Activated CD4-positive, alpha-beta T cell treated with anti-CD3 and anti-CD28 coated beads, Interleukin-2, amount 10 ng/mL, durations not matched to agents 24 days and 14 days (primary cell): Measurements from ENCODE around the gene ELOA. TPM values are rescaled to one million over a fixed set of nuclear protein-coding genes. Genes with fewer than 3 reads are reported as not detected.
"Not testable (repeated sequence)": the region's sequence is repeated elsewhere in the genome, so short reads cannot be mapped to it uniquely, and the experiment has no call there.

Experiments used
- DNase-seq: peaks from one replicate; pipeline ENCODE4 v3.0.0; 2022
- H3K27ac Mint-ChIP-seq: one replicate; pipeline ENCODE4 v1.8.0; 2022; ENCODE audit warnings: mild to moderate bottlenecking, mixed read lengths
- H3K27me3 Mint-ChIP-seq: one replicate; pipeline ENCODE4 v1.8.0; 2022; ENCODE audit warnings: mixed read lengths
- H3K36me3 Mint-ChIP-seq: one replicate; pipeline ENCODE4 v1.8.0; 2022; ENCODE audit warnings: low read depth, mild to moderate bottlenecking, mixed read lengths
- H3K4me1 Mint-ChIP-seq: one replicate; pipeline ENCODE4 v1.8.0; 2021; ENCODE audit warnings: mixed read lengths
- H3K4me3 Mint-ChIP-seq: one replicate; pipeline ENCODE4 v1.8.0; 2022; ENCODE audit warnings: mild to moderate bottlenecking, moderate library complexity, mixed read lengths
- H3K9me3 Mint-ChIP-seq: one replicate; pipeline ENCODE4 v1.8.0; 2021; ENCODE audit warnings: mixed read lengths
- intact Hi-C: fragments of 100-400 bp; cut with micrococcal nuclease; formaldehyde crosslinking; loops from one replicate; pipeline ENCODE4 v1.15.1; 2023
- total RNA-seq: library from RNA; stranded (reverse); gene quantifications from 2 replicates; pipeline ENCODE4 v1.2.3, GENCODE V29; 2022

The ELOA gene
- total RNA-seq, 1 donor from 2014 or later: 54.3 TPM

DNA sequence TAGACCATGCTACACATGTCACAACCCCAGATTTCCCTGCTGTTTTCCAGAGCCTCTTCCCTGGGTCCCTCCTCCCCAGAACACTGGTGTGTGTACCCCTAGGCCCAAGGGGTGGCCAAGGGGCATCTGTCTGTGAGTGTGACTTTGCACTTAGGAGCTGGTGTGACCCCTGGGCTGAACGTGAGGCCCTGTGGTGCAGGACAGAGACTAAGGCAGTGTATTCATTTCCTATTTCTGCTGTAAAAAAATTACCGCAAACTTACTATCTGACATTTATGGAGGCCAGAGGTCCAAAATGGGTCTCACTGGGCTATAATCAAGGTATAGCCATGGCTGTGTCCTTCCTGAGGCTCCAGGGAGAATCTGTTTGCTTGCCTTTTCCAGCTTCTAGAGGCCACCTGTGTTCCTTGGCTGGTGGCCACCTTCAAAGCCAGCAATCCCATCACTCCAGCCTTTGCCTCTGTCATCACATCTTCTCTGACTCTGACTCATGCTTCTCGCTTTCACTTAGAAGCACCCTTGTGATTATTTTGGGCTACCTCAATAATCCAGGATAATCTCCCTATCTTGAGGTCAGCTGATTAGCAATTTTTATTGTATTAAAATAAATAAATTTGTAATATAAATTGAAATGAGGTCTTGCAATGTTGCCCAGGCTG lies 24.0 kb upstream of the ELOA start:
- peaks cover 1% of the 10 kb centered on the region for H3K36me3 Mint-ChIP-seq
- no peaks in the 10 kb centered on the region for H3K9me3 Mint-ChIP-seq
- peaks cover 20% of the 10 kb centered on the region for H3K4me1 Mint-ChIP-seq
- no peak for DNase-seq
- H3K27me3 Mint-ChIP-seq: no peaks in the 10 kb centered on the region
- no peak overlapping the region for H3K27ac Mint-ChIP-seq
- intact Hi-C loops: no loop called here
- no peak overlapping the region for H3K4me3 Mint-ChIP-seq

DNA sequence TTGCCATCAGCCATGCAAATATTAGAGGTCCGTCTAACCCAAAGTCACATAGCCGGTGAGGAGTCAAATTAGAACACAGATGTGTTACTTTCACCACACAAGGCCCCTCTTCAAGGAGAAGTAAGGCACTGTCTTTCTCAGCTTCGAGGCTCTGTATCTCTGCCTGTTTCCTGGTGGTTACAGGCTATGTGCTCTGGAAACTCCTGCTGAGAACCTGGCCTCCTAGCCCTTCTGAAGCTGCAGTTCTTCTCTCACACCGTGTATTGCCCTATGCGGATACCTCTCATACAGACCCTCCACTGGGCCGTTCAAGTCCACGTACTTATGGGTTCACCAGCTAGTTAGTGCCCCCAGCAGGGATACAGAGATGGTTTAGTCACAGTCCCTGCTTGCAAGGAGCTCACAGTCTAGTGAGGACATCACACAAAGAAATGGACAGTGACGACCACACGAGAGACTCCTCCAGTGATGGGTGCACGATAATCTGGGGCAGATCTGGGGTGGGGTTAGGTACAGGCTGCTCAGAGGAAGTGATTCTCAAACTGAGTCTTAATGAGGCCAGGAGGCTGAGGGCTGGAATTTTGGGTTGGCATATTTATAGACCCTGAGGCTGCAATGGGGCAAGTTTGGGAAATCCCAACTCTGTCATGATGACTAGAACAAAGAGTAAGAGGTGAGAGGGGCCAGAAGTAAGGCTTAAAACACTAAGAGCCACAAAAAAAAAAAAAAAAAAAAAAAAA lies 22.8 kb upstream of the ELOA start:
- no peaks in the 10 kb centered on the region for H3K27me3 Mint-ChIP-seq
- peak overlapping the region; percentile 22 for H3K4me3 Mint-ChIP-seq
- peak overlapping the region; percentile 60 for H3K27ac Mint-ChIP-seq
- peak; percentile 58 for DNase-seq
- H3K4me1 Mint-ChIP-seq: peaks cover 20% of the 10 kb centered on the region
- intact Hi-C loops: no loop called here
- H3K36me3 Mint-ChIP-seq: peaks cover 1% of the 10 kb centered on the region
- no peaks in the 10 kb centered on the region for H3K9me3 Mint-ChIP-seq

DNA sequence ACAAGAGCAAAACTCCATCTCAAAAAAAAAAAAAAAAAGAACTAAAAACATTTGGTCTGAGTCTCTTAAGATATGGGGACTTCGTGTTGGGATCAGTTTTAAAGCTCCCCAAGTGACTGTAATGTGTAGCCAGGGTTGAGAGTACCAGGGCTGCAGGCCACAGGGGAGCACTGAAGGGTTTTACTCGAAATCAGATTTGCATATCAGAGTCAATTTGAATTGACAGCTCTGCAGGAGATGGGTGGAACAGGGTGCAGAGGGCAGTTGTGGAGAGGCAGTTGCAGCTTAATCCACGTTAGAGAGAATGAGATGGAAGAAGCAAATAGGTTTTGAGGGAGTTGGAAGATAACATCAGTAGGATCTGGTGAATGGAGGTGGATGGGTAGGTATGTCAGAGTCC lies 20.6 kb upstream of the ELOA start:
- DNase-seq: no peak
- Mint-ChIP-seq H3K9me3 (no peaks in the 10 kb centered on the region), H3K27ac (no peak overlapping the region), H3K4me1 (peaks cover 20% of the 10 kb centered on the region), H3K4me3 (no peak overlapping the region), H3K36me3 (peaks cover 1% of the 10 kb centered on the region), H3K27me3 (no peaks in the 10 kb centered on the region)
- intact Hi-C loops: no loop called here

DNA sequence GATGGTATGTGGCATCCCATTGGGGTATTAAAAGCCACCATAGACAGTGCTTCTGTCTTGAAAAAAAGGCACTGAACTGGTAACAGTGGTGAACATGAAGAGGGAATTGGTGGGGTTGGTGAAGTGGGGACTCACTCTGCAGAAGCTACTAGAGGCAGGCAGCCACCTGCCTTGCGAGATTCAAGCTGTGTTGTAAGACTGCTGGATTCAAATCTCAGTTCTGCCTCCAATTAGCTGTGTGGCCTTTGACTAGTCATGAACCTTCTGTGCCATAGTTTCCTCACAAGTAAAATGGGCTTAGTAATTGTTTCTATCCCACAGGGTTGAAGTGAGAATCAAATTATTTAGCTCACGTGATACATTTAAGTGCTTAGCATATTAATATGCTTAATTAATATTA lies 16.6 kb upstream of the ELOA start:
- Mint-ChIP-seq H3K4me1 (peaks cover 15% of the 10 kb centered on the region), H3K36me3 (no peaks in the 10 kb centered on the region), H3K9me3 (no peaks in the 10 kb centered on the region), H3K27ac (no peak overlapping the region), H3K27me3 (no peaks in the 10 kb centered on the region), H3K4me3 (no peak overlapping the region)
- DNase-seq: no peak
- intact Hi-C loops: no loop called here

DNA sequence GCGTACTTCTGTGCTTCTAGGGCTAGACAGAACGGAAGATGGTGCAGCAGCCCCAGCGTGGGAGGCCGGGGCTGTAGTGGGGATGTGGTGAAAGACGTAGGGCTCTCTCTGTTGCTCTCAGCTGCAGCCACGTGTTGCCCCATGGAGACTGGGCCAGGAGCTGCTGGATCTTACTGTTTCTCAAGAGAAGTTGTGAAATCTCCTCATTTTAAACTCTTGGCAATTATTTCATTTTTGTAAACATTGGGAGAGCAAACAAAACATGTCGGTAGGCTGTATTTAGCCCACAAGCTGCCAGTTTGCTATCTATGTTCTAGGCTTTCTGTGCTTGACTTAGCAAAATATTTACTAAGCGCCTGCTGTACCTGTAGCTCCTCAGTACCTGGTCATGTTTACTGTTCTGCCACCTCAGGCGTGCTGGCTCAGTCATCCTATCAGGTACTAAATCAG lies 15.9 kb upstream of the ELOA start:
- no peak overlapping the region for H3K27ac Mint-ChIP-seq
- H3K4me1 Mint-ChIP-seq: peaks cover 17% of the 10 kb centered on the region
- no peak for DNase-seq
- H3K36me3 Mint-ChIP-seq: no peaks in the 10 kb centered on the region
- H3K9me3 Mint-ChIP-seq: no peaks in the 10 kb centered on the region
- intact Hi-C loops: no loop called here
- no peaks in the 10 kb centered on the region for H3K27me3 Mint-ChIP-seq
- no peak overlapping the region for H3K4me3 Mint-ChIP-seq

DNA sequence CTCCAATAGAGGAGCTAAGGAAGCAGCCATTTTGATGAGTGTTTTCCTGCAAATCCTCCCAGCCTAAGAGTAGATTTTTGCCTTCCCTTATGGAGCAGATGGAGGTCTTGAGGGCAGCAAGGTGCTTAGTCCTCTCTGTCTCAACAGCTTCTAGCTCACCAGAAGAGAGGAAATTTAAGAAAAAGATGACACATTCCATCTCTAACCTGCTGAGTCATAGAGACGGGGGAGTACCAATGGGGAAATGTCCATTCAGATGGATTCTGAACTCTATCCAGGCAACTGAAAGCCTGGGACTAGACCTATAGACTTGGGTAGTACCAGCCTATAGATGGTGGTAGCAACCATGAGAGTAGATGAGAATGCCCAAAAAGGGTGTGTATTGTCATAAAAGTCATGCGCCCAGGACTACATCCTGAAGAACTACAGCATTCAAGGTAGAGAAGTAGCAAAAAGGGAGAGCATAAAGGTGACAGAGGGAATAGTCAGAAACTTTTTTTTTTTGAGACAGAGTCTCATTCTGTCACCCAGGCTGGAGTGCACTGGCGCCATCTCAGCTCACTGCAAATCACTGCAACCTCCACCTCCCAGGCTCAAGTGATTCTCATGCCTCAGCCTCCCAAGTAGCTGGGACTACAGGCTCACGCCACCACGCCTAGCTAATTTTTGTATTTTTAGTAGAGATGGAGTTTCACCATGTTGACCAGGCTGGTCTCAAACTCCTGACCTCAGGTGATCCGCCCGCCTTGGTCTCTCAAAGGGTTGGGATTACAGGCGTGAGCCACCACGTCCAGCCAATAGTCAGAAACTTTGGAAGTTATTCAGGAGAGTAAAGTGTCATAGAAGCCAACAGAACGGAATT lies 10.7 kb upstream of the ELOA start:
- no peak for DNase-seq
- H3K27me3 Mint-ChIP-seq: no peaks in the 10 kb centered on the region
- H3K9me3 Mint-ChIP-seq: no peaks in the 10 kb centered on the region
- intact Hi-C loops: no loop called here
- no peaks in the 10 kb centered on the region for H3K36me3 Mint-ChIP-seq
- no peak overlapping the region for H3K4me3 Mint-ChIP-seq
- H3K4me1 Mint-ChIP-seq: peaks cover 20% of the 10 kb centered on the region
- no peak overlapping the region for H3K27ac Mint-ChIP-seq

DNA sequence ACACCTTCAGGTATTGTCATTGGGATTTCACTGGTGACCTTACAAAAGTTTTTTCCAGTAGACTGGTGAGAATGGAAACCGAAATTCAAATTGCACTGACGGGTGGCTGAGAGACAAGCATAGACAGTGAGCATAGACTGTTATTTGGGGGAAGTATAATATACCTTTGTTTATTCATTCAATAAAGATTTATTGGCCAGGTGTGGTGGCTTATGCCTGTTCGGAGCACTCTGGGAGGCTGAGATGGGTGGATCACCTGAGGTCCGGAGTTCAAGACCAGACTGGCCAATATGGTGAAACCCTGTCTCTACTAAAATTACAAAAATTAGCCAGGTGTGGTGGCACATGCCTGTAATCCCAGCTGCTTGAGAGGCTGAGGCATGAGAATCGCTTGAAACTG lies 10.0 kb upstream of the ELOA start:
- H3K36me3 Mint-ChIP-seq, H3K27me3 Mint-ChIP-seq, H3K9me3 Mint-ChIP-seq, H3K4me3 Mint-ChIP-seq, intact Hi-C loops, H3K27ac Mint-ChIP-seq, DNase-seq: not testable (repeated sequence)
- peaks cover 16% of the 10 kb centered on the region for H3K4me1 Mint-ChIP-seq

DNA sequence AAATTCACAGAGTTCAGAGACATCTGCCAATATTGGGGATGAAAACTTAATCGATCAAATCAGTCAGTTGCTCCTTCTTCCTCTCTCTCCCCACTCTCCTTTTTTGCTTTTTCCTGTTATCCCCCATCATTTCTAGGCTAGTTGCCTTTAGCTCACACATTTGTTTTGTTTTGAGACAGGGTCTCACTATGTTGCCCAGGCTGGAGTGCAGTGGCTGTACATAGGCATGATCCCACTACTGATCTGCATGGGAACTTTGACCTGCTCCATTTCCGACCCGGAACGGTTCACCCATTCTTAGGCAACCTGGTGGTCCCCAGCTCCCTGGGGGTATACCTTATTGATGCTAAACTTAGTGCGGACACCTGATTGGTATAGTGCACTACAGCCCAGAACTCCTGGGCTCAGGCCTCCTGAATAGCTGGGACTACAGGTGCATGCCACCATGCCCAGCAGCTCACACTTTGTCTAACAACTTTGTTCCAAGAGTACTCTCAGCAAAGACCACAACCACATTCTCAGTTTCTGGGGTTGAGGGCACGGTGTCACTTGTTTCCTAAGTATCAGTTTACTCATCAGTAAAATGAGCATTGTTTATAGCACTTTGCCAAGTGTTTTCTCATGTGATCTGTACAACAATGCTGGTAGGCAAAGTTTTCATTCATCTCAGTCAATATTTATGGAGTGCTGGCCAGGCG lies 6.7 kb upstream of the ELOA start:
- H3K27me3 Mint-ChIP-seq: no peaks in the 10 kb centered on the region
- H3K36me3 Mint-ChIP-seq: no peaks in the 10 kb centered on the region
- no peak for DNase-seq
- H3K27ac Mint-ChIP-seq: no peak overlapping the region
- H3K4me3 Mint-ChIP-seq: no peak overlapping the region
- peaks cover 8% of the 10 kb centered on the region for H3K4me1 Mint-ChIP-seq
- H3K9me3 Mint-ChIP-seq: no peaks in the 10 kb centered on the region
- intact Hi-C loops: no loop called here

DNA sequence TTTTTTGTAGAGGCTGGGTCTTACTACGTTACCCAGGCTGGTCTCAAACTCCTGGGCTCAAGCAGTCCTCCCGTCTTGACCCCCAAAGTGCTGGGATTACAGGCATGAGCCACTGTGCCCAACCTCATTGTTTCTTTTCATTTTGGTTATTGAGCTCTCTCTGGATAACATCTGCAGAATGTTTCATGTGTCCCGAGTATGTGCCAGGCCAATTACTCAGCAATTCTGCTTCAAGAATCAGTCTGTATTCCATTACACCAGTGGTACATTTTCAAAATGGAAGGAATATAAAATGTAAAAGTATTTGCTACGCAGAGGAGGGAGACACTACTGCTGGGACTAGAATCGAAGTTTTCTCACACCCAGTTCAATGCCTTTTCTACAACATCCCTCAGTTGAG lies 1.7 kb upstream of the ELOA start:
- no peak overlapping the region for H3K4me3 Mint-ChIP-seq
- no peaks in the 10 kb centered on the region for H3K9me3 Mint-ChIP-seq
- intact Hi-C loops: loop anchor here (10.0 kb wide), 1 partner anchor 187 kb away; the partner anchor contains the start of gene ID3
- no peak overlapping the region for H3K27ac Mint-ChIP-seq
- no peak for DNase-seq
- H3K4me1 Mint-ChIP-seq: peaks cover 26% of the 10 kb centered on the region
- peaks cover 14% of the 10 kb centered on the region for H3K36me3 Mint-ChIP-seq
- no peaks in the 10 kb centered on the region for H3K27me3 Mint-ChIP-seq

DNA sequence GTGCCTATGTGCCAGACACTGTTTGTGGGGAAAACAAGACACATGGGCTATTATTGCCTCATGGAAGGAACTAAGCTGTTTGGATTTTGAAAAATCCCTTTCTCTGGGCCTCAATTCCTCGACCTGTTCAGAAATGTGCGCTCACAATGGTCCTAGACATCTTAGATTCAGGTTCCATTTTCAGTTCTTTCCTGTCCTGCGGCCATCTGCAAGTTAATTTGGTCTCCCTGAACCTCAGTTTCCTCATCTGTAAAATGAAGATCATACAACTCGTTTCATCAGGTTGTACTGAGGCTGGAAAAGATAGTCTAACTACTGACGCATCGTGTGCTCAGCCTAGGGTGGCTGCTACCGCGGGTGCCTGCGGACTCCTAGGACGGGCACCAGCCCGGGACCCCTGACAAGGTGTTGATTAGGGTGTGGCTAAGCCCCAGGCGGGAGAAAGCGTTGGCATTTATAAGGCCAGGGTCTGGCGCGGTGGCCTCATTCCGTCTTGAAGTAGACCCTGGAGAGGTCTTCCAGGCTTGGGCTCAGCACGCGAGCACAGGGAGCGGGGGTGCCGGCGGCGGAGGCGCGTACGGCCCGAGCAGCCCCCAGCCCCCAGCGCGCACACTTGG lies 493 bp upstream of the ELOA start:
- H3K4me3 Mint-ChIP-seq: peak overlapping the region; percentile 91
- peaks cover 33% of the 10 kb centered on the region for H3K4me1 Mint-ChIP-seq
- peaks cover 22% of the 10 kb centered on the region for H3K36me3 Mint-ChIP-seq
- H3K27ac Mint-ChIP-seq: peak overlapping the region; percentile 90
- DNase-seq: no peak
- no peaks in the 10 kb centered on the region for H3K27me3 Mint-ChIP-seq
- H3K9me3 Mint-ChIP-seq: no peaks in the 10 kb centered on the region
- intact Hi-C loops: loop anchor here (1.0 to 10.0 kb wide), 2 partner anchors 51 to 188 kb away; partner anchors contain the start of genes ID3 and RPL11

DNA sequence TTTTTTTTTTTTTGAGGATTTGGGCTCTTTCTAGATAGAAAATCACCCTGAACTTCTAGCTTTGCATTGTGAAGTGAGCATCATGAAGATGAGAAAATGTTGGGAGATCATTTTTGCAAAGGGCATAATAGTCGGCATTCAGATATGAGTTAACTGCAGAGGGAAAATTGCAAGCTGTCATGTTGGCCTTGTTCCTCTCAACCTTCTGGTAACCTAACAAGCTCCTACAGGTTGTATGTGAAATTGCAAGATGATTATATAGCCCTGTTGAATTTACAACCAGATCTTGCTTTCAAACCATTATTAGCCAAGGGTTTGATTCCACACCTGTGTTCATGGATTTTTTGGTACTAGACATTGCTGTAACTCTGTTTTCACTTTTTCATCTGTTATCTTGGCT lies 2.2 kb downstream of the ELOA start:
- H3K4me3 Mint-ChIP-seq: peak overlapping the region; percentile 91
- H3K36me3 Mint-ChIP-seq: peaks cover 30% of the 10 kb centered on the region
- no peak overlapping the region for H3K27ac Mint-ChIP-seq
- intact Hi-C loops: loop anchor here (2.0 to 10.0 kb wide), 2 partner anchors 45 to 191 kb away; partner anchors contain the start of gene ID3
- no peaks in the 10 kb centered on the region for H3K27me3 Mint-ChIP-seq
- no peak for DNase-seq
- H3K4me1 Mint-ChIP-seq: peaks cover 43% of the 10 kb centered on the region
- H3K9me3 Mint-ChIP-seq: no peaks in the 10 kb centered on the region

DNA sequence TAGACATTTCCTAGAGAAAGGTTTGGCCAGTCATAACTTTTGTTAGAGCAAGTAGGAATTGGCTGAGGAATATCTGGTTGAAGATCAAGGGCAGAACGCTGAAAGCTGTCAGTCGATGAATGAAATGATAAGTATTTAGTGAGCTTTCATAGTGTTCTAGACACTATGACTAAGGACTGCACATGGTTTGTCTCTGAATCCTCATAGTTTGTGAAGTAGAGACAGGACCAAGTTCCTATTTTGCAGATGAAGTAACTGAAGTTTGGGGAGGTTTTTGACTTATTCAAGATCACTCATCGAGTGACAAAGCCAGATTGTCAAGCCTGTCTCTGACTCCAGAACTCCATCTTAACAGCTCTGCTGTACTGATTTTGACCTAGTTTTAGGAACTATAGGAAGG lies 4.7 kb downstream of the ELOA start:
- Mint-ChIP-seq H3K27me3 (no peaks in the 10 kb centered on the region), H3K4me3 (no peak overlapping the region), H3K9me3 (no peaks in the 10 kb centered on the region), H3K36me3 (peaks cover 44% of the 10 kb centered on the region), H3K4me1 (peaks cover 38% of the 10 kb centered on the region), H3K27ac (no peak overlapping the region)
- DNase-seq: no peak
- intact Hi-C loops: loop anchor here (10.0 kb wide), 1 partner anchor 193 kb away; the partner anchor contains the start of gene ID3
